ENCODE measurements around the gene SULT1C3.

SULT1C3 gene

DNA sequence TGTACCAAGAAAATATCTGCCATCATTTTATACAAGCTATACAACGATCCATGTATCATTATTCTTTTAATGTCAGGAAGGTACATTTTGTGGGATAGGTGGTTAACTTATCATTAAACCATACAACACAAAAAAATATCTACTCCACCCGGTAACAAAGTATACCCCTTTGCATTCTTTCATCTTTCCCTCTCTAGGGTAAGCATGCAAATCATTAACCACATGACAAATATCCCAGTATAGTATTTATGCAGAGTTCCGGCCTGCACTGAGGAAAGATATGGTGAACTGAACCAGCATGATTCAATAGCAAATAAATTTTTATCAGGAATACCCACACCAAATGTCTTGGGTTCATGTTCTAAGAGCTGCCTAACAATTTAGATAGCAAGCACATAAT is 26.4 kb downstream of the SULT1C3 start:
- no peak overlapping the region for H3K9ac ChIP-seq
- H3K4me1 ChIP-seq (ENCODE audit: low read depth, poor library complexity, severe bottlenecking) = no peaks in the 10 kb centered on the region
- no peaks in the 10 kb centered on the region for H3K36me3 ChIP-seq (ENCODE audit: insufficient read depth)
- no peaks in the 10 kb centered on the region for H3K27me3 ChIP-seq (ENCODE audit: insufficient read depth, low read depth)
- H3K27ac ChIP-seq = no peak overlapping the region
- TF ChIP-seq, protein P1, sequence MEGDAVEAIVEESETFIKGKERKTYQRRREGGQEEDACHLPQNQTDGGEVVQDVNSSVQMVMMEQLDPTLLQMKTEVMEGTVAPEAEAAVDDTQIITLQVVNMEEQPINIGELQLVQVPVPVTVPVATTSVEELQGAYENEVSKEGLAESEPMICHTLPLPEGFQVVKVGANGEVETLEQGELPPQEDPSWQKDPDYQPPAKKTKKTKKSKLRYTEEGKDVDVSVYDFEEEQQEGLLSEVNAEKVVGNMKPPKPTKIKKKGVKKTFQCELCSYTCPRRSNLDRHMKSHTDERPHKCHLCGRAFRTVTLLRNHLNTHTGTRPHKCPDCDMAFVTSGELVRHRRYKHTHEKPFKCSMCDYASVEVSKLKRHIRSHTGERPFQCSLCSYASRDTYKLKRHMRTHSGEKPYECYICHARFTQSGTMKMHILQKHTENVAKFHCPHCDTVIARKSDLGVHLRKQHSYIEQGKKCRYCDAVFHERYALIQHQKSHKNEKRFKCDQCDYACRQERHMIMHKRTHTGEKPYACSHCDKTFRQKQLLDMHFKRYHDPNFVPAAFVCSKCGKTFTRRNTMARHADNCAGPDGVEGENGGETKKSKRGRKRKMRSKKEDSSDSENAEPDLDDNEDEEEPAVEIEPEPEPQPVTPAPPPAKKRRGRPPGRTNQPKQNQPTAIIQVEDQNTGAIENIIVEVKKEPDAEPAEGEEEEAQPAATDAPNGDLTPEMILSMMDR (conservative IDR thresholded peaks at IDR 0.05; ENCODE audit: low read depth, low read length) = no peak
- no peaks in the 10 kb centered on the region for H4K20me1 ChIP-seq (ENCODE audit: insufficient read depth)
- no peaks in the 10 kb centered on the region for H3K79me2 ChIP-seq (ENCODE audit: insufficient read depth, low read depth)
- H3K4me3 ChIP-seq (IDR thresholded peaks at IDR 0.05; ENCODE audit: insufficient read depth, low read depth, low read length) = no peak overlapping the region
- H3K4me2 ChIP-seq = no peak overlapping the region
- H2AFZ ChIP-seq (ENCODE audit: low read depth) = no peak overlapping the region

DNA sequence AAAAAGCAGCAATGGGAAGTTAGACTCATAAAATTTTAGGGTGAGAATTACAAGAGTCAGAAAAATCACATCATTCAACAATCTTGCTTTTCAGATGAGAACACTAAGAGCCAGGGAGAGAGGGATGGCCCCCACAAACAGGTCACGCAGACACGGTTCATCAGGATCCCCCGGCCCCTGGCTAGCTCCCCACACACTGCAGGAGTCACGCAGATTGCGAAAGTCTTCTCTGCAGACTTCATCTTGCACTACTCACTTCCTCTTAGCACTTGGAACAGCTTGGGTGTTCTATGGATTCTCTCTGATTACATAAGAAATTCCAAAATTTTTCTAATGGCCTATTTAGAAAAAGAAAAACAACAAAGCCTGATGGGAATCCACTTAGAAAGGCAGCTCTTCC is 27.3 kb downstream of the SULT1C3 start:
- Histone ChIP-seq H2AFZ (ENCODE audit: low read depth) (no peak overlapping the region), H3K9ac (no peak overlapping the region), H3K4me3 (IDR thresholded peaks at IDR 0.05; ENCODE audit: insufficient read depth, low read depth, low read length) (no peak overlapping the region), H3K4me1 (ENCODE audit: low read depth, poor library complexity, severe bottlenecking) (no peaks in the 10 kb centered on the region), H4K20me1 (ENCODE audit: insufficient read depth) (no peaks in the 10 kb centered on the region), H3K27me3 (ENCODE audit: insufficient read depth, low read depth) (no peaks in the 10 kb centered on the region), H3K36me3 (ENCODE audit: insufficient read depth) (no peaks in the 10 kb centered on the region), H3K4me2 (no peak overlapping the region), H3K79me2 (ENCODE audit: insufficient read depth, low read depth) (no peaks in the 10 kb centered on the region), H3K27ac (no peak overlapping the region)
- TF ChIP-seq, protein P1 (conservative IDR thresholded peaks at IDR 0.05; ENCODE audit: low read depth, low read length) = no peak

DNA sequence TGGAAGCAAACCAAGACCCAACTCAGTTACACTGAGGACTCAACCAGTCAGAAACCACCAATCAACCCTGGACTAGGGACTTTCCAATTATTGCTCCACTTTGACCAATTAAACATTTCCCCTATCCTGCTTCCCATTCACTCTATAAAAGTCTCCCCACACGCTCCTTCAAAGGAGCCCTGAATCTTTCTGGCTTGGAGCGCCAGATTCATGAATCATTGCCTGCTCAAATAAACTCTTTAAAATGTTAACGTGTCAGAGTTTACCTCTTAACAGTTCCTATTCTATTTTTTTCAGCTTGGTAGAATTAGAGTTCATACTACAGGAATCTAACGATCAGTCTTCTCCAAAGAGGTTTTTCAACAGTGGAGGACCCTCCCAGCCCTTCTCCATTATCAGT is 28.2 kb downstream of the SULT1C3 start:
- Histone ChIP-seq H3K4me3 (IDR thresholded peaks at IDR 0.05; ENCODE audit: insufficient read depth, low read depth, low read length) (no peak overlapping the region), H3K4me1 (ENCODE audit: low read depth, poor library complexity, severe bottlenecking) (no peaks in the 10 kb centered on the region), H2AFZ (ENCODE audit: low read depth) (no peak overlapping the region), H3K27ac (no peak overlapping the region), H3K27me3 (ENCODE audit: insufficient read depth, low read depth) (no peaks in the 10 kb centered on the region), H3K9ac (no peak overlapping the region), H4K20me1 (ENCODE audit: insufficient read depth) (no peaks in the 10 kb centered on the region), H3K4me2 (no peak overlapping the region), H3K79me2 (ENCODE audit: insufficient read depth, low read depth) (no peaks in the 10 kb centered on the region), H3K36me3 (ENCODE audit: insufficient read depth) (no peaks in the 10 kb centered on the region)
- TF ChIP-seq, protein P1 (conservative IDR thresholded peaks at IDR 0.05; ENCODE audit: low read depth, low read length) = no peak

DNA sequence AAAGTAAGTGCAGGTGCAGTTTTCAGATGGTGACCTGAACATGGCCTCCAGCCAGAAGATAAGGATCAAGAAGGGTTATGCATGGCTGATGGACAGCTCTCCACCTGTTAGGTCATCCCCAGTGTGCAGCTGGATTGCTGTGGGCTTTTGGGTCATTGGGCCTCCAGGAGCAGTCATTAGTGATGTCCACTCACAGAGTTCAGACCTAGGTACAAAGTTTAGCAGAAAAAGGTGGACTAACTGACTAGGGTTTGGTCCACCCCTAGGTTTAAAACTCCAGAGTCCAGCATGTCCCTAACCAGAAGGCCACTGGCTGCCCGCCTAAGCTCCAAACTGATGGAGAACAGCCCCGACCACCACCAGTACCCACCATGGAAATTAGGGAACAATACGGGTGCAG is 30.6 kb downstream of the SULT1C3 start:
- no peaks in the 10 kb centered on the region for H3K79me2 ChIP-seq (ENCODE audit: insufficient read depth, low read depth)
- H4K20me1 ChIP-seq (ENCODE audit: insufficient read depth) = no peaks in the 10 kb centered on the region
- no peaks in the 10 kb centered on the region for H3K4me1 ChIP-seq (ENCODE audit: low read depth, poor library complexity, severe bottlenecking)
- H3K27ac ChIP-seq = no peak overlapping the region
- no peaks in the 10 kb centered on the region for H3K27me3 ChIP-seq (ENCODE audit: insufficient read depth, low read depth)
- no peak overlapping the region for H3K4me2 ChIP-seq
- TF ChIP-seq, protein P1 (conservative IDR thresholded peaks at IDR 0.05; ENCODE audit: low read depth, low read length) = no peak
- H2AFZ ChIP-seq (ENCODE audit: low read depth) = no peak overlapping the region
- H3K9ac ChIP-seq = no peak overlapping the region
- H3K36me3 ChIP-seq (ENCODE audit: insufficient read depth) = no peaks in the 10 kb centered on the region
- no peak overlapping the region for H3K4me3 ChIP-seq (IDR thresholded peaks at IDR 0.05; ENCODE audit: insufficient read depth, low read depth, low read length)

Data from KMS-11 (cell line).